Adrenal gland (tissue), 12 donors: ENCODE results near the gene MBTPS2. TPM values are rescaled to one million over a fixed set of nuclear protein-coding genes. Genes with fewer than 3 reads are reported as not detected.

ENCODE experiments used
- DNase-seq, 7 donors: peaks; one replicate each; pipeline ENCODE4 v3.0.0-alpha.2; 2019 to 2020
- H3K27ac ChIP-seq, 5 donors: fragments of 200-600 bp; sonication (generic) in 4 of 5; 1 replicate in 3 of 5; 2 replicates in 2 of 5; pipeline versions ENCODE4 v1.5.1 to v1.8.0; 2016 to 2020; ENCODE audit warnings: mild to moderate bottlenecking in 1 of 5
- H3K27me3 ChIP-seq: fragments of 200-600 bp; 2 replicates; pipeline ENCODE4 v1.8.0; 2021
- H3K36me3 ChIP-seq, 2 donors: fragments of 200-600 bp; replicated peaks in 1 of 2; 1 replicate in 1 of 2; 2 replicates in 1 of 2; pipeline versions ENCODE4 v1.5.1 to v1.8.0; 2018 to 2022
- H3K4me1 ChIP-seq, 2 donors: fragments of 200-600 bp; replicated peaks in 1 of 2; 1 replicate in 1 of 2; 2 replicates in 1 of 2; pipeline versions ENCODE4 v1.5.1 to v1.8.0; 2018 to 2021
- H3K4me3 ChIP-seq, 4 donors: fragments of 200-600 bp; sonication (generic) in 3 of 4; one replicate each; pipeline ENCODE4 v1.5.1; 2016 to 2018
- H3K9me3 ChIP-seq, 3 donors: fragments of 200-600 bp; sonication (generic) in 1 of 3; replicated peaks in 1 of 3; 1 replicate in 2 of 3; 2 replicates in 1 of 3; pipeline versions ENCODE4 v1.5.1 to v1.8.0; 2016 to 2021
- POLR2A ChIP-seq, 2 donors: fragments of 450-650 bp; IDR thresholded peaks; one replicate each; pipeline ENCODE4 v1.6.1; 2017; ENCODE audit warnings: antibody characterized with exemption in 2 of 2, mild to moderate bottlenecking in 2 of 2, moderate library complexity in 1 of 2
- WGBS, 4 donors: extraction: QIAGEN DNeasy Blood & Tissue Kit in 2 of 4; methylation state at CpG; one replicate each; pipeline versions ENCODE4 v1.1.5 to v1.1.7; 2013 to 2017; 5-methylcytosine and 5-hydroxymethylcytosine counted together
- intact Hi-C, 2 donors: fragments of 100-400 bp; cut with DNase I; formaldehyde crosslinking; loops; one replicate each; pipeline versions ENCODE4 v1.14.1 to v1.15.0; 2022 to 2023
- polyA plus RNA-seq, 3 donors: library from polyadenylated mRNA; stranded (reverse); fragments of 200-250 nt in 2 of 3; fragments of 350-450 nt in 1 of 3; fragmentation: Illumina TruSeq in 1 of 3; extraction: RNeasy Lipid Tissue Mini Kit (QIAGEN cat#74804) in 1 of 3; gene quantifications; one replicate each; pipeline ENCODE4 v1.2.3, GENCODE V29; 2013 to 2014
- total RNA-seq, 9 donors: library from RNA; depleted of rRNA in 4 of 9; stranded (reverse); fragments of >200 nt in 4 of 9; fragments of 120-200 nt in 1 of 9; fragmentation: NEBNext Ultra II Directional in 1 of 9; extraction: Animal tissue kit (Norgen Biotek cat#: 25700) in 1 of 9; gene quantifications; one replicate each; pipeline versions ENCODE4 v1.1.0 to v1.2.4, GENCODE V29; 2013 to 2023
- TF ChIP-seq, protein P1 (sequence below), 6 experiments: fragments of 450-650 bp in 4 of 6; fragments of 200-600 bp in 2 of 6; sonication (generic) in 1 of 6; IDR thresholded peaks; 1 replicate in 5 of 6; 2 replicates in 1 of 6; pipeline versions ENCODE4 v1.5.1 to v1.8.0; 2016 to 2021; ENCODE audit warnings: antibody characterized with exemption in 6 of 6, mild to moderate bottlenecking in 2 of 6, moderate library complexity in 1 of 6
- donor health status: healthy with polysubstance abuse.
- donor health status: Bipolar disorder and iron deficiency.
- donor health status: DM: yes; HTN: yes; CAD: no.
- donor health status: DM: no; HTN: no; CAD: no.
- donor health status: DM: no; HTN: no; CAD: no.
- donor health status: DM: yes; HTN: yes; CAD: no.

MBTPS2 gene
- total and polyA plus RNA-seq, 12 donors = 2.1 to 25.2 (median 16.9) TPM

DNA sequence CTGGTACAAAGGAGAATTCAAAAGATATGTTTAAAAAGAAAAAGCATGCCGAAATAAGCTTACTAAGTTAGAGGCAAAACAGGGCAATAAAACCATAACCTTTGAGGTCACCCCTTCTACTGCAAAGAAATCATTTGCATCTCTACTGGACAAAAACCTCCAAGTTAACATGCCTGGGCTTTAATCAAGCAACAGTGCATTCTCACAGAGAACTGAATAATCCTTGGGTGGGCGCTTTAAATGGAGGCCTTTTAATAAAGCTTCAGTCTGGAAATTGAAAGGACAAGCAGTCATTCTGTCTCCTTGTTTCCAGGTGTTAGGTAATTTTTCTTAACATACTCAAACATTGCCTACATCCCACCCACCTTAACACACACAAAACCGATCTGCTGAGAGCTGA, 66.5 kb downstream of the MBTPS2 start:
- no peaks in the 10 kb centered on the region for H3K4me1 ChIP-seq
- H3K4me3 ChIP-seq = no peak overlapping the region
- H3K27me3 ChIP-seq = no peaks in the 10 kb centered on the region
- no peak overlapping the region for H3K27ac ChIP-seq
- DNase-seq = no peak
- H3K9me3 ChIP-seq = no peaks in the 10 kb centered on the region
- no peak for TF ChIP-seq POLR2A (IDR thresholded peaks at IDR 0.05)
- TF ChIP-seq, protein P1, sequence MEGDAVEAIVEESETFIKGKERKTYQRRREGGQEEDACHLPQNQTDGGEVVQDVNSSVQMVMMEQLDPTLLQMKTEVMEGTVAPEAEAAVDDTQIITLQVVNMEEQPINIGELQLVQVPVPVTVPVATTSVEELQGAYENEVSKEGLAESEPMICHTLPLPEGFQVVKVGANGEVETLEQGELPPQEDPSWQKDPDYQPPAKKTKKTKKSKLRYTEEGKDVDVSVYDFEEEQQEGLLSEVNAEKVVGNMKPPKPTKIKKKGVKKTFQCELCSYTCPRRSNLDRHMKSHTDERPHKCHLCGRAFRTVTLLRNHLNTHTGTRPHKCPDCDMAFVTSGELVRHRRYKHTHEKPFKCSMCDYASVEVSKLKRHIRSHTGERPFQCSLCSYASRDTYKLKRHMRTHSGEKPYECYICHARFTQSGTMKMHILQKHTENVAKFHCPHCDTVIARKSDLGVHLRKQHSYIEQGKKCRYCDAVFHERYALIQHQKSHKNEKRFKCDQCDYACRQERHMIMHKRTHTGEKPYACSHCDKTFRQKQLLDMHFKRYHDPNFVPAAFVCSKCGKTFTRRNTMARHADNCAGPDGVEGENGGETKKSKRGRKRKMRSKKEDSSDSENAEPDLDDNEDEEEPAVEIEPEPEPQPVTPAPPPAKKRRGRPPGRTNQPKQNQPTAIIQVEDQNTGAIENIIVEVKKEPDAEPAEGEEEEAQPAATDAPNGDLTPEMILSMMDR (IDR thresholded peaks at IDR 0.05) = no peak
- WGBS, 4 donors = 63 to 95% (median 85%) methylated on average over 3 of the region's 3 CpGs
- no peaks in the 10 kb centered on the region for H3K36me3 ChIP-seq
- intact Hi-C loops = no loop called here

DNA sequence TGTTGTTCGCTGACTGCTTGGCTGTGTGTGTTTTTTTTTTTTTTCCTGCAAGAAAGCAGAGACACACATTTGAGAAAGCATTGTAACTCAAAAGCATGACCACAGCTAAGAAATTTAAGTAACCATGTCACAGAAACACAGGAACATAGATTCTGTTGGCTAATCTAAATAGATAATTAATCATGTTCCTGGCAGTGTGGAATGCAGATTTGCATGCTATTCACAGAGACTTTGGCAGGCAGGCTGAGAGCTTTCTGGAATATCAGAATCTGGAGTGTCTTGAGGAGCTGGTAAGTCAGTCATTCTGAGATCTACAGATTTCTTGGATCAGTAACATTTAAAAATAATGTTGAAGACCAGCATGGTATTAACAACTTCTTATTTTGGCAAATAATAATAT, 67.8 kb downstream of the MBTPS2 start:
- WGBS, 4 donors = 62 to 90% (median 68%) methylated on average over 1 of the region's 1 CpG
- DNase-seq = no peak
- intact Hi-C loops = no loop called here
- Histone ChIP-seq H3K4me1 (no peaks in the 10 kb centered on the region), H3K36me3 (no peaks in the 10 kb centered on the region), H3K27me3 (no peaks in the 10 kb centered on the region), H3K9me3 (no peaks in the 10 kb centered on the region), H3K27ac (no peak overlapping the region), H3K4me3 (no peak overlapping the region)
- TF ChIP-seq, protein P1 (IDR thresholded peaks at IDR 0.05) = no peak
- no peak for TF ChIP-seq POLR2A (IDR thresholded peaks at IDR 0.05)

DNA sequence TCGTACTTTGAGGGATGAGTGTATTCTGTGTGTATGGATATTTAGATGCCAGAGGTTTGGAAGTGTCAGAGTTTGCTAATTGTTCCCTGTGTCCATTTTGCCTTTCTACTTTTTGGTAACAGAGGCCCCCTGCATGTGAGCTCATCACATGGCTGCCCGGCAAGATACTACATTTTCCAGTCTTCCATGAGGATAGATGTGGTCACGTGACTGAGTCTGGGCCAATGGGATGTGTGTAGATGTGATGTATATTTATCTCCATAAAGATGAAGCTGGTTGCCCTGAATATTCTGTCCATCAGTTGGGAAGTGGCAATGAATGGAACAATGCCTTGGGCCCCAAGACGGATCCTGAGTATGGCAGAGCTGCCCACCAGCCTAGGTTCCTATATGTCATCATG, 72.1 kb downstream of the MBTPS2 start:
- no peaks in the 10 kb centered on the region for H3K27me3 ChIP-seq
- H3K4me1 ChIP-seq = no peaks in the 10 kb centered on the region
- no peak for DNase-seq
- WGBS, 4 donors = 87 to 100% (median 94%) methylated on average over 4 of the region's 4 CpGs
- TF ChIP-seq POLR2A (IDR thresholded peaks at IDR 0.05) = no peak
- TF ChIP-seq, protein P1 (IDR thresholded peaks at IDR 0.05) = no peak
- no peaks in the 10 kb centered on the region for H3K9me3 ChIP-seq
- no peak overlapping the region for H3K27ac ChIP-seq
- no peak overlapping the region for H3K4me3 ChIP-seq
- no peaks in the 10 kb centered on the region for H3K36me3 ChIP-seq
- intact Hi-C loops = no loop called here

DNA sequence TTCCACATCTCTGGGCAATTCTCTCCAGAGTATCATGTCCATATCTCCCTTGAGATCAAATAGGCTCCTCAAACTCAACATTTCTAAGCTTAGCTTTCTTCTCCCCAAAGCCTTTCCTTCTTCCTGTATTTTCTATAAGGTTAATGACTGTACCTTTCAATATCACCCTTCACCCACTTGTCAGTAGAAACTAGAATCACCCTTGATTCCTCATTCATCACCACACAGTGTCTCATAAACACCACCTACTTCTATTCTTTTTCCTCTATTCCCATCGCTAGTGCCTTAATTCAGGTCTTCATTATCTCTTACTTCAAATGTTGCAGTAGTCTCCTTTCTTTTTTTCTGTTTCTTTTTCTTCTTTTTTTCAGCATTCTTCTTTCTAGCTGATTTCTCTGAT, 72.8 kb downstream of the MBTPS2 start:
- intact Hi-C loops = no loop called here
- TF ChIP-seq POLR2A (IDR thresholded peaks at IDR 0.05) = no peak
- TF ChIP-seq, protein P1 (IDR thresholded peaks at IDR 0.05) = no peak
- 64 to 100% (median 89%) methylated on average over 1 of the region's 1 CpG for WGBS, 4 donors
- Histone ChIP-seq H3K9me3 (no peaks in the 10 kb centered on the region), H3K4me1 (no peaks in the 10 kb centered on the region), H3K27ac (no peak overlapping the region), H3K4me3 (no peak overlapping the region), H3K27me3 (no peaks in the 10 kb centered on the region), H3K36me3 (no peaks in the 10 kb centered on the region)
- no peak for DNase-seq
